Ascending aorta (tissue), 2 donors: ENCODE measurements around the gene LMNTD1. TPM values are rescaled to one million over a fixed set of nuclear protein-coding genes. Genes with fewer than 3 reads are reported as not detected.
"Not testable (repeated sequence)": the region's sequence is repeated elsewhere in the genome, so short reads cannot be mapped to it uniquely, and the experiment has no call there.

ENCODE experiments used
- DNase-seq, 2 donors: peaks; one replicate each; pipeline ENCODE4 v3.0.0-alpha.2; 2019; ENCODE audit warnings: low spot score in 2 of 2
- H3K27ac ChIP-seq, 2 donors: fragments of 200-600 bp; sonication (generic); one replicate each; pipeline ENCODE4 v1.5.1; 2016 to 2017; ENCODE audit warnings: mild to moderate bottlenecking in 1 of 2
- H3K27me3 ChIP-seq: fragments of 200-600 bp; sonication (generic); one replicate; pipeline ENCODE4 v1.5.1; 2017
- H3K36me3 ChIP-seq, 2 donors: fragments of 200-600 bp; sonication (generic); one replicate each; pipeline ENCODE4 v1.5.1; 2016
- H3K4me1 ChIP-seq, 2 donors: fragments of 200-600 bp; sonication (generic); one replicate each; pipeline ENCODE4 v1.5.1; 2016 to 2017; ENCODE audit warnings: mild to moderate bottlenecking in 1 of 2
- H3K4me3 ChIP-seq, 2 donors: fragments of 200-600 bp; sonication (generic); one replicate each; pipeline ENCODE4 v1.5.1; 2016 to 2017; ENCODE audit warnings: mild to moderate bottlenecking in 1 of 2
- H3K9me3 ChIP-seq, 2 donors: fragments of 200-600 bp; sonication (generic); one replicate each; pipeline ENCODE4 v1.5.1; 2016
- CTCF ChIP-seq, 3 experiments: fragments of 200-600 bp in 2 of 3; fragments of 450-650 bp in 1 of 3; sonication (generic) in 2 of 3; IDR thresholded peaks; one replicate each; pipeline ENCODE4 v1.5.1; 2016 to 2019; ENCODE audit warnings: antibody characterized with exemption in 3 of 3, mild to moderate bottlenecking in 1 of 3, moderate library complexity in 1 of 3
- intact Hi-C: fragments of 100-400 bp; cut with DNase I; formaldehyde crosslinking; loops from one replicate; pipeline ENCODE4 v1.15.1; 2023
- total RNA-seq: library from RNA; depleted of rRNA; stranded (reverse); fragments of >200 nt; gene quantifications from one replicate; pipeline ENCODE4 v1.1.0, GENCODE V29; 2016

The LMNTD1 gene
- total RNA-seq, 1 donor from 2014 or later, result not detected

- H3K4me1 ChIP-seq, result no peaks in the 10 kb centered on the region
- no peaks in the 10 kb centered on the region for H3K36me3 ChIP-seq
- H3K9me3 ChIP-seq, result peaks cover 0 to 5% of the 10 kb centered on the region in 2 donors
- no peak for DNase-seq
- H3K27me3 ChIP-seq, result no peaks in the 10 kb centered on the region
- intact Hi-C loops, result no loop called here
- no peak for TF ChIP-seq CTCF (IDR thresholded peaks at IDR 0.05)
- H3K4me3 ChIP-seq, result no peak overlapping the region
- no peak overlapping the region for H3K27ac ChIP-seq
Observed at GRCh38 chr12:25496098-25496587, 56.9 kb downstream of the LMNTD1 start.

GRCh38 chr12:25495331-25496097 lies 57.6 kb downstream of the LMNTD1 start:
- Histone ChIP-seq H3K27ac (no peak overlapping the region), H3K4me1 (no peaks in the 10 kb centered on the region), H3K4me3 (no peak overlapping the region), H3K9me3 (peaks cover 0 to 5% of the 10 kb centered on the region in 2 donors), H3K36me3 (no peaks in the 10 kb centered on the region), H3K27me3 (no peaks in the 10 kb centered on the region)
- intact Hi-C loops, result no loop called here
- TF ChIP-seq CTCF (IDR thresholded peaks at IDR 0.05), result no peak
- no peak for DNase-seq

GRCh38 chr12:25494926-25495325 lies 58.2 kb downstream of the LMNTD1 start:
- H3K9me3 ChIP-seq, result peaks cover 0 to 5% of the 10 kb centered on the region in 2 donors
- H3K27me3 ChIP-seq, result no peaks in the 10 kb centered on the region
- DNase-seq, result no peak
- no peaks in the 10 kb centered on the region for H3K36me3 ChIP-seq
- intact Hi-C loops, result no loop called here
- no peaks in the 10 kb centered on the region for H3K4me1 ChIP-seq
- no peak overlapping the region for H3K27ac ChIP-seq
- no peak for TF ChIP-seq CTCF (IDR thresholded peaks at IDR 0.05)
- H3K4me3 ChIP-seq, result no peak overlapping the region

GRCh38 chr12:25493682-25494081 lies 59.4 kb downstream of the LMNTD1 start:
- intact Hi-C loops, result no loop called here
- no peaks in the 10 kb centered on the region for H3K4me1 ChIP-seq
- DNase-seq, result no peak
- peaks cover 0 to 5% of the 10 kb centered on the region in 2 donors for H3K9me3 ChIP-seq
- no peaks in the 10 kb centered on the region for H3K36me3 ChIP-seq
- no peak overlapping the region for H3K27ac ChIP-seq
- no peak overlapping the region for H3K4me3 ChIP-seq
- no peak for TF ChIP-seq CTCF (IDR thresholded peaks at IDR 0.05)
- no peaks in the 10 kb centered on the region for H3K27me3 ChIP-seq

- H3K4me1 ChIP-seq, result no peaks in the 10 kb centered on the region
- no peak overlapping the region for H3K27ac ChIP-seq
- H3K36me3 ChIP-seq, result no peaks in the 10 kb centered on the region
- H3K9me3 ChIP-seq, result no peaks in the 10 kb centered on the region
- intact Hi-C loops, result no loop called here
- no peak for TF ChIP-seq CTCF (IDR thresholded peaks at IDR 0.05)
- no peak overlapping the region for H3K4me3 ChIP-seq
- H3K27me3 ChIP-seq, result no peaks in the 10 kb centered on the region
- DNase-seq, result no peak
Observed at GRCh38 chr12:25491396-25492325, 61.4 kb downstream of the LMNTD1 start.

- H3K9me3 ChIP-seq, H3K27ac ChIP-seq, H3K36me3 ChIP-seq, H3K27me3 ChIP-seq, intact Hi-C loops, H3K4me1 ChIP-seq, DNase-seq, H3K4me3 ChIP-seq: not testable (repeated sequence)
Observed at GRCh38 chr12:25488956-25489870, 63.9 kb downstream of the LMNTD1 start.
